ENCODE measurements around the gene CENPH. TPM values are rescaled to one million over a fixed set of nuclear protein-coding genes. Genes with fewer than 3 reads are reported as not detected.

CENPH gene
- polyA plus RNA-seq, 1 donor from 2014 or later, result 9.7 TPM

Small RNA genes lying within 50 kb of the gene (small RNA-seq; reads per million reads assigned to genes)
- gene SNORA50D, result 0 reads per million in 3 experiments

Other genes starting within 250 kb of the CENPH start
- gene SLC30A5, start 95.6 kb upstream of the CENPH start, polyA plus RNA-seq, result 44.1 and 44.9 TPM in 2 replicates
- gene CCNB1, start 22.4 kb upstream of the CENPH start, polyA plus RNA-seq, result 13.0 and 20.3 TPM in 2 replicates
- gene CDK7, start 45.3 kb downstream of the CENPH start, polyA plus RNA-seq, result 44.2 and 101 TPM in 2 replicates
- gene CCDC125, start 143.2 kb downstream of the CENPH start, polyA plus RNA-seq, result 0.38 and 1.6 TPM in 2 replicates
- gene AK6, start 179.9 kb downstream of the CENPH start, polyA plus RNA-seq, result 91.0 and 93.5 TPM in 2 replicates
- 197 and 201 TPM in 2 replicates for gene TAF9, start 179.9 kb downstream of the CENPH start, polyA plus RNA-seq
- 51.8 and 54.8 TPM in 2 replicates for gene RAD17, start 180.2 kb downstream of the CENPH start, polyA plus RNA-seq
- gene MARVELD2, start 225.5 kb downstream of the CENPH start, polyA plus RNA-seq, result 0.56 TPM in 1 of 2 replicates, not detected in the other